IPS DF 19.7 (cell line): Measurements from ENCODE around the gene DISP2.

ENCODE experiments used
- DNase-seq: peaks from one replicate; pipeline ENCODE4 v3.0.0-alpha.2; 2013; ENCODE audit warnings: low read depth, low spot score

DISP2 gene

DNA sequence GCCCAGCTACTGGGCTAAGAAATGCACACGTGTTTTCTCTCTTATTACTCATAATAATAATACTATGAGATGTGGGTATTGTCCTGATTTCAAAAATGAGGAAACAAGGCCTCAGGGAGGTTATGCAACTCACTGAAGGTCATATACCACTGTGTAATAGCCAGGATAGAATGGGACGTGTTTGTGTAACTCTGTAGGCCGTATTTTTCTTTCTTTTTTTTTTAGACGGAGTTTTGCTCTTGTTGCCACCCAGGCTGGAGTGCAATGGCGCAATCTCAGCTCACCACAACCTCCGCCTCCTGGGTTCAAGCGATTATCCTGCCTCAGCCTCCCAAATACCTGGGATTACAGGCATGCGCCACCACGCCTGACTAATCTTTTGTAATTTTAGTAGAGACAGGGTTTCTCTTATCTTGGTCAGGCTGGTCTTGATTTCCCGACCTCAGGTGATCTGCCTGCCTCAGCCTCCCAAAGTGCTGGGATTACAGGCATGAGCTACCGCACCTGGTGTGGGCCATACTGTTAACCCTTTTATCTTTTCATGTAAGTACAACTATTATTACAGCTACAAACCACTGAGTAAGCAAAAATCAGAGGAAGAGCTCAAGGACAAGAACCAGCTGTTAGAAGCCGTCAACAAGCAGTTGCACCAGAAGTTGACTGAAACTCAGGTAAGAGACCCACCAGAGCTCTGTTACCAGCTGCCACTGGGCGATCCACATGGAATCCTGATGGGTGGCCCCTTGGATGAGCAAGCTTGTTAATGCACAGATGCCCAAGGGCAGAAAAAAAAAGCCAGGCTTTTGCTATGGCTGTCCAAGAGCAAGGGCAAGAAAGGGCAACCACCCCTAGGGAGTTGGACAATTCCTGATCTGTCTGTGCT, 31.2 kb downstream of the DISP2 start:
- no peak for DNase-seq

DNA sequence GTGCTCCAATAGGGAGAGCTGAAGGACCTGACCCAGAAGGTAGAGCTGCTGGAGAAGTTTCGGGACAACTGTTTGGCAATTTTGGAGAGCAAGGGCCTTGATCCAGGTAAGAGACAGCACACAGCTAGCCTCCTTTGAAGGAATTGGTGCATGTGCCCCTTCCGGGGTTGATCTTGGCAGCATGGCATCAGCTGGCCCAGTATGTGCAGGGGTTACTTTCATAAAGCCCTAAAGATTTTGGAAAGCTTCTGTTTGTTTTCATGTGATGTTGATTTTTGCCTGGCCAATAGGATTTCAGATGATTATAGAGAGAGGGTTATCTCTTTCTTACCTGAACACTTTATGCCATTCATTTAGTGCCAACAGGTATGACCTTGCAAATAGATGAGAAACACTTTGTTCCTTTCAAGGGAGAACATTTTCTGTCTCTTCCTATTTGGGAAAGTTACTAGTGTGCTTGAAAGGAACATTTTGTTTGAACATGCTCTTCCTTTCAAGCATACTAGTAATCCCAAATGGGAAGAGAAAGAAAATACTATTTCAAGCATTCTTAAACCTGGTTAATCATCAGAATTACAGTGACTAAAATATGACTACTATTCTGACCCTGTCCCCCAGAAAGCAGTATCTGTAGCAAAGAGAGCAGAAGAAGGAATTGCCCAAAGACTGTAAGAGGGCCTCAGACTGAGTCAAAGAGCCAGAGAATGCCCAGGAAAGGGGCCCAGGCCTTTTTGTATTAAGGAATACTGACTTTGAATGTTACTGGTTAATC, 32.0 kb downstream of the DISP2 start:
- DNase-seq = no peak

- no peak for DNase-seq
Observed at GRCh38 chr15:40392986-40393948, 35.2 kb downstream of the DISP2 start.

- DNase-seq = no peak
Observed at GRCh38 chr15:40397688-40398412, 39.8 kb downstream of the DISP2 start.

GRCh38 chr15:40398413-40398873, 40.4 kb downstream of the DISP2 start:
- DNase-seq = no peak

DNA sequence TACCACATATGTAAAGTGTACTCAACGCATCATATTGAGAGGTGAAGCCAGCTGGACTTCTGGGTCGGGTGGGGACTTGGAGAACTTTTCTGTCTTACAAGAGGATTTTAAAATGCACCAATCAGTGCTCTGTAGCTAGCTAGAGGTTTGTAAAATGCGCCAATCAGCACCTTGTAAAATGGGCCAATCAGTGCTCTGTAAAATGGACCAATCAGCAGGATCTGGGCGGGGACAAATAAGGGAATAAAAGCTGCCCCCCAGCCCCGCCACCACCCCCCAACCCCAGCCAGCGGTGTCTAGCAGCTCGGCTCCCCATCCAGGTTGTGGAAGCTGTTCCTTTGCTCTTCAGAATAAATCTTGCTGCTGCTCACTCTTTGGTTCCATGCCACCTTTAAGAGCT, 41.4 kb downstream of the DISP2 start:
- no peak for DNase-seq

GRCh38 chr15:40405501-40406381, 47.7 kb downstream of the DISP2 start, which contains the start of gene IVD:
IVD (plus strand) TSS chr15:40405795; CDS start chr15:40405828, 33 bp downstream.
- peak; percentile 89 for DNase-seq

DNA sequence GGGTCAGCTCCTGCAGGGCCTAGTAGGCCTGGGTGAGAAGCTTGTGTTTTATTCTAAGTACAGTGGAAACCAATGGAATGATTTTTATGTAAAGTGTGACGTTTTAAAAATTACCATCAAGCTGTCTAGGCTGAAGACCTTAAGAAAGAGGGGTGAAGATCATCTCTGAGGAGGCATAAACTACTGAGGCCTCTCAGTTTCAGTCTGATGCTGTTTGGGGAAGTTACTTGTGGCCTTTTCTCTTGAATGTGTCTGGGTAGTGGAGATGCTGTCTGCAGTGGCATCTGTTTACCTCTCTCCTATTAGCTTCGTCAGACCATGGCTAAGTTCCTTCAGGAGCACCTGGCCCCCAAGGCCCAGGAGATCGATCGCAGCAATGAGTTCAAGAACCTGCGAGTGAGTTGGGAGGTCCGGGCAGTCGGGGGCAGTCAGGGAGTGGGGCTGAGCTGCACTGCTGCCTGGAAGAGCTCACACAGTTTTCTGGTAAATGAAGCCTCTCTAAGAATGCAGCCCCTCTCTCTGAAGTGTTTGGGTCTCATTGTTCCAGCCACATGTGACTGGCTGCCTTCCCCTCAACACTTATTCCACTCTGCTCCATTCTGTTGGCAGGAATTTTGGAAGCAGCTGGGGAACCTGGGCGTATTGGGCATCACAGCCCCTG, 49.4 kb downstream of the DISP2 start:
- DNase-seq = no peak

GRCh38 chr15:40409366-40409765, 51.3 kb downstream of the DISP2 start:
- no peak for DNase-seq

GRCh38 chr15:40410476-40410875, 52.5 kb downstream of the DISP2 start:
- no peak for DNase-seq

- DNase-seq = no peak
Observed at GRCh38 chr15:40412095-40412759, 54.2 kb downstream of the DISP2 start.

DNA sequence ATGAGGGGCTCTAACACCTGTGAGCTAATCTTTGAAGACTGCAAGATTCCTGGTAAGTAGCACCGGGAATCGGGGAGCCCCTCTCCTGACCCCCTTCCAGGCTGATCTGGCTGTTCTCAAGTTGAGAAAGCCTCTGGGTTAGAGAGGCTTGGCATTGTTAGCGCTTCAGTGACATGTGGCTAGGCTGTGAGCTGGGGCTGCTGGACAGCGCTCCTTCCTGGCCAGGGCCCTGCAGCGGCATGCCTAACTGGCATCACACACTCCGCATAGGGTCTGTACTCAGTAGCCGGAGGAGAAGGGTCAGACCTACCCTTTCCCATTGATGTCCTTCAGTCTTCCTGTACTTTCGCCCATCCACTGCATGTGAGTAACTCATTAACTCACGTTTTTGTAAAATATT, 55.0 kb downstream of the DISP2 start:
- DNase-seq = no peak

- no peak for DNase-seq
Observed at GRCh38 chr15:40414816-40415215, 56.8 kb downstream of the DISP2 start.

GRCh38 chr15:40415226-40415625, 57.2 kb downstream of the DISP2 start:
- DNase-seq = no peak

DNA sequence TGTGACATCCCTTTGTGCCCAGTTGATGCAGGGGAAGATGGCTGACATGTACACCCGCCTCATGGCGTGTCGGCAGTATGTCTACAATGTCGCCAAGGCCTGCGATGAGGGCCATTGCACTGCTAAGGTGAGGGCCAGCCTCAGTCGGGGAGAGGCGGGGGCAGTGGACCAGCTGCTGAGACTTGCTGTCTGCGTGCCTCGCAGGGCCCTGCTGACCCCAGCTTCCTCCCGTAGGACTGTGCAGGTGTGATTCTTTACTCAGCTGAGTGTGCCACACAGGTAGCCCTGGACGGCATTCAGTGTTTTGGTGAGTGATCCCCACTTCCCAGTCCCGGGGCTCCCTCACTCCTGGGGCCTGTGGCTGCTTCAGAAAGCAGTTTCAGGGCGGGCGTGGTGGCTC, 58.0 kb downstream of the DISP2 start:
- no peak for DNase-seq

- DNase-seq = no peak
Observed at GRCh38 chr15:40418126-40418525, 60.1 kb downstream of the DISP2 start.

- no peak for DNase-seq
Observed at GRCh38 chr15:40420071-40420713, 62.2 kb downstream of the DISP2 start.

DNA sequence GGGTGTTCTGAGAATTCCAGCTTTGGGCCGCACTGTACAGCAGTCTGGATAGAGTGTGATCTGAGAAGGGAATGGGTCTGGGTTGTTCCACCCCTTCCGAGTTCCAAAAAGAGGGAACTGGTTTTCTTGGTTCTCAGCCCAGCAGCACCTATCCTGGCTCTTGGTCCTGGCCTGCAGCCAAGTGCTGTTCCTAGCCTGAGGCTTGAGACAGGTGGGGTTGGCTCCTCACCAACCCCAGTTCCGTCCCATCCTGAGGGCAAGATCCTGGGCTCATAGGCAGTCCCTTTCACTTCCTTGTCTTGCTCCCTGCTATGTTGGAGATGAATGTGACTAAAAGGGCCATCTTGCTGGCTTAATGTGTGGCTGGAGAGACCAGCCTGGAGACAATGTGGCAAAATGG, 62.8 kb downstream of the DISP2 start:
- no peak for DNase-seq
